ENCODE measurements around the gene BET1.

The BET1 gene

DNA sequence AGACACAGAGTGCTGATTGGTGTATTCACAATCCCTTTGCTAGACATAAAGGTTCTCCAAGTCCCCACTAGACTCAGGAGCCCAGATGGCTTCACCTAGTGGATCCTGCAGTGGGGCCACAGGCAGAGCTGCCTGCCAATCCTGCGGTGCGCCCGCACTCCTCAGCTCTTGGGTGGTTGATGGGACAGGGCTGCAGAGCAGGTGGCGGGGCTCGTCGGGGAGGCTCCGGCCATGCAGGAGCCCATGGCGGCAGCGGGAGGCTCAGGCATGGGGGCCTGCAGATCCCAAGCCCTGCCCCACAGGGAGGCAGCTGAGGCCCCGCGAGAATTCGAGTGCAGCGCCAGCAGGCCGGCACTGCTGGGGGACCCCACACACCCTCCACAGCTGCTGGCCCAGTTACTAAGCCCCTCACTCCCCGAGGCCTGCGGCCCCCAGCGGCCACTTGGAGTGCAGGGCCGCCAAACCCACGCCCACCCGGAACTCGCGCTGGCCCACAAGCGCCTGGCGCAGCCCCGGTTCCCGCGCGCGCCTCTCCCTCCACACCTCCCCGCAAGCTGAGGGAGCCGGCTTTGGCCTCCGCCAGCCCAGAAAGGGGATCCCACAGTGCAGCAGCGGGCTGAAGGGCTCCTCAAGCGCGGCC lies 7.7 kb upstream of the BET1 start:
- Histone ChIP-seq H3K27me3 (ENCODE audit: control insufficient read depth, insufficient read depth, low read length) (no peaks in the 10 kb centered on the region), H3K4me1 (ENCODE audit: control insufficient read depth, low read depth, low read length) (no peaks in the 10 kb centered on the region), H3K36me3 (ENCODE audit: control insufficient read depth, low read depth, low read length) (no peaks in the 10 kb centered on the region), H3K4me3 (ENCODE audit: low read length) (no peak overlapping the region), H3K27ac (ENCODE audit: low read length) (no peak overlapping the region), H3K9ac (ENCODE audit: low read length) (no peak overlapping the region), H3K9me3 (ENCODE audit: control insufficient read depth, low read depth, low read length) (no peaks in the 10 kb centered on the region)

DNA sequence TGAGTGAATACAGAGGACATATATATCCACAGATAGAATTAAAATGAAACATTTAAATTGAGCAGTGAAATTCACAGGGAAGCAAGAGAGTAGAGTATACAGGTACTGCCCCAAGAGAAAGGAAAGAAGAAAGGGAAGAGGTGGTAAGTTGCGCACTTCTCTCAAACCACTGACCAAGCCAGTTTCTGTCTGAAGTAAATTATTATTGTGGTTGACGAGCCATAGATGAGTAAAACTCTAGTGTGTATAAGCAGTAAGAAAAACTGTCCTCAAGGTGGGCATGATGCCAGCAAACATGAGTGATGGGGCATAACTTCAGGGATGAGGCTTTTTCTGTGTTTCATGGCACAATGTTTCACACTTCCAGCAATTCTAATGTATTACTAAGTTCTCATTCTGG lies 4.4 kb upstream of the BET1 start:
- peaks cover 5% of the 10 kb centered on the region for H3K4me1 ChIP-seq (ENCODE audit: control insufficient read depth, low read depth, low read length)
- no peaks in the 10 kb centered on the region for H3K36me3 ChIP-seq (ENCODE audit: control insufficient read depth, low read depth, low read length)
- no peaks in the 10 kb centered on the region for H3K9me3 ChIP-seq (ENCODE audit: control insufficient read depth, low read depth, low read length)
- no peak overlapping the region for H3K4me3 ChIP-seq (ENCODE audit: low read length)
- H3K27ac ChIP-seq (ENCODE audit: low read length), result no peak overlapping the region
- no peak overlapping the region for H3K9ac ChIP-seq (ENCODE audit: low read length)
- no peaks in the 10 kb centered on the region for H3K27me3 ChIP-seq (ENCODE audit: control insufficient read depth, insufficient read depth, low read length)

DNA sequence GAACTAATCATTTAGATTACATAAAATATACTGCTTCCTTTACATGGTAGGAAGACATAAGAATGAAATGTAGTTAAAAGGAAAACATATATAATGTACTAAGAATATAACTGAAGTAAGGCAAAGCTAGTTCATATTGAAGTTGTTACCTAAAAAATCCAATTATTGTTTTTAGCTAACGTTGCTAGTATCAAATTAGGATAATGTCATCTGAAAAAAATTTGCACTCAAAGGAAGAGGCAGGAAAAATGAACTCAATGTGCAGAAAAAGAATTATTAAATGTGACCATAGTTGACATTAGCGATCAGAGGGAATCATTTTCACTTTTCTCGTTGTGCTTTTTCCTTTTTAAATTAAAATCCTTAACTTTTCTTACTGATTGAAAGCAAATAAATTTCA lies 1.6 kb upstream of the BET1 start:
- Histone ChIP-seq H3K27me3 (ENCODE audit: control insufficient read depth, insufficient read depth, low read length) (no peaks in the 10 kb centered on the region), H3K4me1 (ENCODE audit: control insufficient read depth, low read depth, low read length) (peaks cover 5% of the 10 kb centered on the region), H3K4me3 (ENCODE audit: low read length) (no peak overlapping the region), H3K9ac (ENCODE audit: low read length) (no peak overlapping the region), H3K36me3 (ENCODE audit: control insufficient read depth, low read depth, low read length) (no peaks in the 10 kb centered on the region), H3K9me3 (ENCODE audit: control insufficient read depth, low read depth, low read length) (no peaks in the 10 kb centered on the region), H3K27ac (ENCODE audit: low read length) (no peak overlapping the region)

DNA sequence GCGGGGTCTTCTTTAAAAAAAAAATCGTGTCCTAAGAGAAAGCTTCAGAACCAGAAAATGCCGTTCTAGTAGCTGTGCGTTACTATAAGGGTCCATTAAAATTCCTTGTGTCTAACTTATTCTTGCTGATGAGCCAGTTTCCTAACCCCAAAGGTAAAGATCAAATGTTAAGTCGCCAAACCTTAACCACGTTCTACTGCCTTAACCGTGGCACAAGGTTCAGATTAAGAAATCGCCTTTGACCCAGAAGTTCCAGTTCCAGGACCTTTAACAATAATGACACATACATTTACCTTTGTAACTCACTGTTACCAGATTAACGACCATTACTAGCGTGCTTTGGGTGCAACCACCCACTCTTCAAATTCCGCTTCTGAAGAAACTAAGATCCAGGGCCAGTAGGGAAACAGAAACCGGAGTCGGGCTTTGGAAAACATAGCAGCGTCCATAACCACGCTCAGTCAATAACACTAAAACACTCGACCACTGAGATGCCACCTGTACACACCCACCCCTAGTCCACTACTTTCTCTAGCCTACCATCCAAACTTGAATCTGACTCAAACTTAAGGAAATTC lies 620 bp downstream of the BET1 start:
- H3K4me3 ChIP-seq (ENCODE audit: low read length), result peak overlapping the region; percentile 97
- peak overlapping the region; percentile 91 for H3K9ac ChIP-seq (ENCODE audit: low read length)
- H3K27ac ChIP-seq (ENCODE audit: low read length), result peak overlapping the region; percentile 73
- H3K36me3 ChIP-seq (ENCODE audit: control insufficient read depth, low read depth, low read length), result no peaks in the 10 kb centered on the region
- peaks cover 5% of the 10 kb centered on the region for H3K4me1 ChIP-seq (ENCODE audit: control insufficient read depth, low read depth, low read length)
- H3K9me3 ChIP-seq (ENCODE audit: control insufficient read depth, low read depth, low read length), result no peaks in the 10 kb centered on the region
- H3K27me3 ChIP-seq (ENCODE audit: control insufficient read depth, insufficient read depth, low read length), result no peaks in the 10 kb centered on the region

DNA sequence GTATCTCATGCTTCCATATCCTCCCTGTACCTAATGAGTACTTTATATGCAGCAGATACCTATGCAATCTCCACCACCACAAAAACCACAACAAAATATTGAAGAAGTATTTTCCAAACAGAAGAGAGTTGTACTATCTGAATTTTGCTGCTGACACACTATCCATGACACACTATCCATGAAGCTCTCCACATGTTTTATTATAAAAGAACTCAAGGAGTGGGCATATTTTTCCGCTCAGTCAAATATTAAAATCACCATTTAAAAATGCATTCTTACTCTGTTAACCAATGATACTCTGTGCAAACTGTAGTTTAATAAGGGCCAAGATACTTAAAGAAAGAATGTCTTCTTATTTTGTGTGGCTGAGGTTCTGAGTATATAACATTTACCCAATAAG lies 2.8 kb downstream of the BET1 start:
- Histone ChIP-seq H3K9me3 (ENCODE audit: control insufficient read depth, low read depth, low read length) (no peaks in the 10 kb centered on the region), H3K9ac (ENCODE audit: low read length) (no peak overlapping the region), H3K4me1 (ENCODE audit: control insufficient read depth, low read depth, low read length) (peaks cover 5% of the 10 kb centered on the region), H3K27me3 (ENCODE audit: control insufficient read depth, insufficient read depth, low read length) (no peaks in the 10 kb centered on the region), H3K27ac (ENCODE audit: low read length) (no peak overlapping the region), H3K36me3 (ENCODE audit: control insufficient read depth, low read depth, low read length) (peaks cover 5% of the 10 kb centered on the region), H3K4me3 (ENCODE audit: low read length) (no peak overlapping the region)

DNA sequence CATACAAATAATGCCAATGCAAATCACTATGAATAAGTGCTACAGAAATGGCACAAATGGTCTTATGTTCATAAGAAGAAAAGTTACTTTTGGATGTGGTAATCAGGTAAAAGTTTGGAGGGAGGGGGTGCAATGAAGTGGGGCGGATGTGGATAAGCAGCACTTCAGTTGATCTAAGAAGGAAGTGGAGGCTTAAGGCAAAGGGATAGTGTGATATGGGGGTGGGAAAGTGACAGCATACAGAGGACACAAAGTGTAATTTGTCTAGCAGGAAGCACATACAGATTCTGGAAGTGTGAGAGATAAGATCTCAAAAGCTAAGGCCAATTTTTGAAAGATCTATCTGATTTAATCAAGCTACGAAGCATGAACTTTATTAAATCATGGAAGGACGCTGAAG lies 6.3 kb downstream of the BET1 start:
- H3K4me1 ChIP-seq (ENCODE audit: control insufficient read depth, low read depth, low read length), result no peaks in the 10 kb centered on the region
- no peak overlapping the region for H3K4me3 ChIP-seq (ENCODE audit: low read length)
- H3K27ac ChIP-seq (ENCODE audit: low read length), result no peak overlapping the region
- no peak overlapping the region for H3K9ac ChIP-seq (ENCODE audit: low read length)
- no peaks in the 10 kb centered on the region for H3K9me3 ChIP-seq (ENCODE audit: control insufficient read depth, low read depth, low read length)
- H3K36me3 ChIP-seq (ENCODE audit: control insufficient read depth, low read depth, low read length), result peaks cover 5% of the 10 kb centered on the region
- H3K27me3 ChIP-seq (ENCODE audit: control insufficient read depth, insufficient read depth, low read length), result no peaks in the 10 kb centered on the region

DNA sequence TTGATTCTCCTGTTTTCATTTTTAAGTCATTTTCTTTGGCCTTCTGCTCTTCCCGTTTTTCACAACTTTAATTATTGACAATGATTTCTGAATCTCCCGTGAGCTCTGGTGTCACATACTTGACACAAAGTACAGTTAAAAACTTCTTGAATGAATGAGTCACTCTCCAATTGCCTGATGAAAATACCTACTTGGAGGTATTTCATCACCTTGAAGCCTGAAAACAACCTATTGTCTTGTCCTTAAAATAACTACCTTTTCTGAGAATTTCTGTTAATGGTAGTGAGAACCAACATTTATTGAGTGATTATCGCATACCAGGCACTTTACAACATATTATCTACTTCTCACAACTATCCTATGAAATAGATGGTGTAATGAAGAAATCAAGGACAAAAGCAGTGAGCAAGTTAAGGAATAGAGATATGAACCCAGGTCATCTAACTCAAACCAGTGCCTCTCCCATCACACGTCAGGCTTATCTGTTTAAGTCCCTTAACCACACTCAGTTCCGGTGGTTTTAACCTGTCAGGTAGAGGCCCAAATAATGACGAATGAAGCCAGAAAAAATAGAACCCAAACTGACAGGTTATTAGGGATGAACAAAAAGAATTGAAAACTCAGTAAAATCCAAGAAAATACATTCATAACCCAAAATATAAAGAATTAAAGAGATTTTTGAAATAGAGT lies 11.6 kb downstream of the BET1 start:
- H3K4me1 ChIP-seq (ENCODE audit: control insufficient read depth, low read depth, low read length), result no peaks in the 10 kb centered on the region
- H3K27me3 ChIP-seq (ENCODE audit: control insufficient read depth, insufficient read depth, low read length), result no peaks in the 10 kb centered on the region
- no peak overlapping the region for H3K27ac ChIP-seq (ENCODE audit: low read length)
- H3K36me3 ChIP-seq (ENCODE audit: control insufficient read depth, low read depth, low read length), result peaks cover 1% of the 10 kb centered on the region
- H3K9ac ChIP-seq (ENCODE audit: low read length), result no peak overlapping the region
- no peak overlapping the region for H3K4me3 ChIP-seq (ENCODE audit: low read length)
- no peaks in the 10 kb centered on the region for H3K9me3 ChIP-seq (ENCODE audit: control insufficient read depth, low read depth, low read length)

DNA sequence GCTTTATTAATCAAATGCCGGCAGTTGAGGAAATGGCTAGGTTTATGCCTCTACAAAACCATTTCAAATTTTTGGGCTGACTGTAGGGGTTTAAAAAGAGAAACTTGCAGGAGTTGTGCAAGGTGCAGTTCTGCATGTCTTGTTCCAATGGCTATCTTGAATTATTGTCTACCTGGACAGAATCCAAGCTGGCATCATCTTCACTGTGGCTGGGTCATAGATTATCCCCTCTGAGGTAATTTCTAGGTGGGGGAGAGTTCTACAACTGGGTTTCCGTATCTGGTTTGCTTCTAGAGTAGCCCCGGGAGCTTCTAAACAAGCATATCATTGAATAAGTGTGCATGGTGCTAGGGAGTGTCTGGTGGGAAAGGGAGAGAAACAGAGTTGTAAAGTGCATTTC lies 16.9 kb downstream of the BET1 start:
- Histone ChIP-seq H3K4me3 (ENCODE audit: low read length) (no peak overlapping the region), H3K27ac (ENCODE audit: low read length) (no peak overlapping the region), H3K36me3 (ENCODE audit: control insufficient read depth, low read depth, low read length) (no peaks in the 10 kb centered on the region), H3K9me3 (ENCODE audit: control insufficient read depth, low read depth, low read length) (no peaks in the 10 kb centered on the region), H3K9ac (ENCODE audit: low read length) (no peak overlapping the region), H3K27me3 (ENCODE audit: control insufficient read depth, insufficient read depth, low read length) (no peaks in the 10 kb centered on the region), H3K4me1 (ENCODE audit: control insufficient read depth, low read depth, low read length) (peaks cover 11% of the 10 kb centered on the region)

DNA sequence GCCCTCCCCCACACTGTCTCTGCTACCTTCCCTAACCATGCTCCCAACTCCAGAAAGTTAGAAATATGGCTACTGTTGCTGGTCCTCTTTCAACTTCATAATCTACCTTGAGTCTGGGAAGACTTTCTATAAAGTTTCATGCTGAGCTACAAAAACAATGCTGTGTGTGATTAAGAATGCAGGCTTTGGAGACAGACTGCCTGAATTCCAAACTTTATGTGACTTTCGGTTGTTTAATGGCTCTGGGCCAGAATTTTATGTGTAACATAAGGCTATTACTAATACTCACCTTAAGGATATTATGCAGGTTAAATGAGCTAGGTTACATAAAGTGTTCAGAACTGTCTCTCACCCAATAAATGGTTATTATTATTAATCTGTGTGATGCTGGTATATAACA lies 19.1 kb downstream of the BET1 start:
- Histone ChIP-seq H3K27ac (ENCODE audit: low read length) (no peak overlapping the region), H3K4me1 (ENCODE audit: control insufficient read depth, low read depth, low read length) (peaks cover 22% of the 10 kb centered on the region), H3K36me3 (ENCODE audit: control insufficient read depth, low read depth, low read length) (no peaks in the 10 kb centered on the region), H3K27me3 (ENCODE audit: control insufficient read depth, insufficient read depth, low read length) (no peaks in the 10 kb centered on the region), H3K9me3 (ENCODE audit: control insufficient read depth, low read depth, low read length) (no peaks in the 10 kb centered on the region), H3K4me3 (ENCODE audit: low read length) (no peak overlapping the region), H3K9ac (ENCODE audit: low read length) (no peak overlapping the region)

DNA sequence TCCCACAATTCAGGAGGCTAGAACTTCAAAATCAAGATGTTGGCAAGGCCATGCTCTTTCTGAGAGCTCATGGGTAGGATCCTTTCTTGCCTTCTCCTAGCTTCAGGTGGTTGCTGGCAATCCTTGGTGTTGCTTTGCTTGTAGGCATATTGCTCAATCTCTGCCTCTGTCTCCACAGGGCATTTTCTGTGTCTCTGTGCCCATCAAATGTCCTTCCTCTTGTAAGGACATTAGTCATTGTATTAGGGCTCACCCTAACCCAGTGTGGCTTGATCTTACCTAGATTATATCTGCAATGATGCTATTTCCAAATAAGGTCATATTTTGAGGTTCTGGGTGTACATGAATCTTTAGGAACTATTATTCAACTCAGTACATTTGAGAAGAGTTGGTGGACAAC lies 20.1 kb downstream of the BET1 start:
- Histone ChIP-seq H3K27me3 (ENCODE audit: control insufficient read depth, insufficient read depth, low read length) (no peaks in the 10 kb centered on the region), H3K4me1 (ENCODE audit: control insufficient read depth, low read depth, low read length) (peaks cover 22% of the 10 kb centered on the region), H3K27ac (ENCODE audit: low read length) (no peak overlapping the region), H3K4me3 (ENCODE audit: low read length) (no peak overlapping the region), H3K9ac (ENCODE audit: low read length) (no peak overlapping the region), H3K9me3 (ENCODE audit: control insufficient read depth, low read depth, low read length) (no peaks in the 10 kb centered on the region), H3K36me3 (ENCODE audit: control insufficient read depth, low read depth, low read length) (no peaks in the 10 kb centered on the region)

DNA sequence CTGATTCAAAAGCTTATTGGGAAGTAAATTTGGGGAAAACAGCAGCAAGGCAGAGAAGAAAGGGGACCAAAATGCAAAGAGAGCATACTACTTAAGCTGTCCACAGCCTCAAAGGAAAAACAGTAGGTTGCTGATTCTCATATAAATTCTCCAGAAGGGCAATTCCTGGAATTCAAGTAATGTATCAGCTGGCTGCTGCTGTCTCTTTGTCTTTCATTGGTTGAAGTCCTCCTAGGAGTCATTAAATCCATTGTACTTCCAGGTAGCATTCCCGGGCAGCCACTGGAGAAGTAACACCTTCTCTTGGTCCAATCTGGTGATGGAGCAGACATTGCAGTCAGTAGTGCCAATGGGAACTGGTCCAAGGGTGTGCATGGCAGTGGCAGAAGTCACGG lies 22.7 kb downstream of the BET1 start:
- H3K9ac ChIP-seq (ENCODE audit: low read length), result no peak overlapping the region
- no peak overlapping the region for H3K4me3 ChIP-seq (ENCODE audit: low read length)
- peaks cover 22% of the 10 kb centered on the region for H3K4me1 ChIP-seq (ENCODE audit: control insufficient read depth, low read depth, low read length)
- no peaks in the 10 kb centered on the region for H3K9me3 ChIP-seq (ENCODE audit: control insufficient read depth, low read depth, low read length)
- no peaks in the 10 kb centered on the region for H3K27me3 ChIP-seq (ENCODE audit: control insufficient read depth, insufficient read depth, low read length)
- H3K27ac ChIP-seq (ENCODE audit: low read length), result peak overlapping the region; percentile 29
- H3K36me3 ChIP-seq (ENCODE audit: control insufficient read depth, low read depth, low read length), result no peaks in the 10 kb centered on the region

All from iPS-18a (cell line).